Measurements from ENCODE around the gene C17orf67.
"Not testable (repeated sequence)": the region's sequence is repeated elsewhere in the genome, so short reads cannot be mapped to it uniquely, and the experiment has no call there.

C17orf67 gene

DNA sequence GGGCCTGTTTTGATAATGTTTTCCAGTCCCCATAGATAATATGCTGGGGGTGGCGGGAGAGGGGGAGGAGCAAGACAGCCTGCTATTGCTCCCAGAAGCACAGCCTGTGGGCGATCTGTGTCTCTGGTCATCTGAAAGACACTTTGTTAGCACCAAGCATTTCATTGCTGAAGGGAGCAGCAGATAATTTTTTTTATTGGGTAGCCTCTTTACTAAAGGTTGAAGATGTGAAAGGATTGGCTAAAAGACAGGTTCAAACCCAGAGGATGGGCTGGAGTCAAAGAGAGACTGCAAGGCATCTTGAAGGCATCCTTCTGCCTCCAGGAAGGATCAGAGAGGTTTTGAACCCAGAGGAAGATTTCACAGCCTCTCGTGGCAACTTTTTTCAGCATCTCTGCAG is 60.6 kb downstream of the C17orf67 start:
- DNase-seq (ENCODE audit: low read depth): no peak

DNA sequence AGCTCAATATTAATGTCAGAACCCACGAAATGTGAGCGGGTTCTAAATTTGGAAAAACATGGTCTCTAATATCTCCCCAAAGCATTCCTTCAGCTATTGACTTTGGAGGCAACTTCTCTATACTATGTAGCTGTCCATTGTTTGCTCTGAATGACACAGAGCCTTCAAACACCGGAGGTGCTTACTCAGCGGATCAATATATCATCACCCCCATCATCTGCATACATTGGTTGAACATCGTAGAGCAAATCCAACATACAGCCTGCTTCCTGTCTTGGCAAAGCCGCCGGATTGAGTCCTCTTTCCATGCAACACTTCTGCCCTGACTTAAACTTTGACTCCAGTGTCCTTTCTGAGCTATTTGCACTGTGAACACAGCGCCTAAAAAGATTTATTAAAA is 61.3 kb downstream of the C17orf67 start:
- no peak for DNase-seq (ENCODE audit: low read depth)

DNA sequence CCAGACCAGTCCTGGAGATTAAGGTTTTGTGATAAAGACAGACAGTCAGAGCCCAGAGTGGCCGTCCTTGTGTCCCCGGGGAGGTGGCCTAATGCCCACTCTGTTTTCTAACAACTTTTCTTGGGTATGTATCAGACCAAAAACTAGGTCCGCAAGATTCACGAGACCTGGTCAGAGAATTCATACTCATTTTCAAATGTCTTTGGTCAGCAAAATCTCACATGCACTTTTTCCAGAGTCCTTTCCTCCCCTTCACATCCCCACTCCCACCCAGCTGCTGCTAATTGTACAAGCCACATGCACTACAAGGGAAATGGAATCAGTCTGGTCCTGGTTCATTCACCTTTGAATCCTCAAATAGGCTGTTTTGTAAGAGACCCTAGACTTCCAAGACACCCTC is 61.7 kb downstream of the C17orf67 start:
- DNase-seq (ENCODE audit: low read depth): no peak

DNA sequence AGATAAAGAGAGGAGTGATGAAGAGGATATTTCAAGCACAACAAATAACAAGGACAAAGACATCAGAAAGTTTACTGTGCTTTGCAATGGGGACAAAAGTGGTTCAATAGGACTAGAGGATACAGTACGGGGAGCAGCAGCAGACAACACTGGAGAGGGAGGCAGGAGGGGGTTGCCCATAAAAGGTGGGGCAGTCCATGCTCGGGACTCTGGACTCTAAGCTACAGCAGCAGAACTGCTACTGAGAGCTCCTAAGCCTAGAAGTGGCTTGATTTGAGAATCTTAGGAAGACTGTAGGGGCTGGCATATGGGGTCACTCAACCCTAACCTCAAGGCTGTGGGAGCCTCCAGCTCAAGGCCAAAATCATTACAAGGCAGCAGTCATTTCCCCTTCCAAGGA is 62.2 kb downstream of the C17orf67 start:
- DNase-seq (ENCODE audit: low read depth): no peak

DNA sequence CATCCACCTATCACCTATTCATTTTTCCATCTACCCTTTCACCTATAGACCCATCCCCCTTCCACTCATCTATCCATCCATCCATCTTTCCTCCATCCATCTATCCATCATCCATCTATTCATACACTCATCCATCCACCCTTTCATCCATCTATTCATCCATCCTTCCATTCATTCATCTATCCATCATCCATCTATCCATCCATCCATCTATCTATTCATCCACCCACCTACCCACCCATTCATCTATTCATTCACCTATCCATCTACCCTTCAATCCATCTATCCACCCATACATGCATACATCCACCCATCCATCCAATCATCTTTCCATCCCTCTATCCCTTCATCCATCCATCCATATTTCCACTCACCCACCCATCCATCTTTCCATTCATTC is 63.3 kb downstream of the C17orf67 start:
- DNase-seq (ENCODE audit: low read depth): no peak

DNA sequence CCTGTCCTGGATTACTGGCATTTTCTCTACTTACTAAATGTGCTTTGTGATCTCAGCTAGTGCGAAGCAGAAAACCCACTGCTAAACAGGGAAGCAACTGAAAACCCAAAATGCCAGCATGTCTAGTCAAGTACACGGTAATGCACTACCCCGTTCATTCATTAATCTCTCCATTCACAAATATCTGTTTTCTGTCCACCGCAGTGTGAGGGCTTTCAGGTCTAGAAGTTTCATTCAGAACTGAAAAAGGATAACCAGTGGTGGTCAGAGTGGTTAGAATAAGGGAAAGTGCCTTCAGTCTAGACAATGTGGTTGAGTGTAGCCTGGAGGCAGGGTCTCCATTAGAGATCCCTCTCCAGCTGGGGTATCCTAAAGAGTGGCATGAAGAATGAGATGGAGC is 68.3 kb downstream of the C17orf67 start:
- no peak for DNase-seq (ENCODE audit: low read depth)

DNA sequence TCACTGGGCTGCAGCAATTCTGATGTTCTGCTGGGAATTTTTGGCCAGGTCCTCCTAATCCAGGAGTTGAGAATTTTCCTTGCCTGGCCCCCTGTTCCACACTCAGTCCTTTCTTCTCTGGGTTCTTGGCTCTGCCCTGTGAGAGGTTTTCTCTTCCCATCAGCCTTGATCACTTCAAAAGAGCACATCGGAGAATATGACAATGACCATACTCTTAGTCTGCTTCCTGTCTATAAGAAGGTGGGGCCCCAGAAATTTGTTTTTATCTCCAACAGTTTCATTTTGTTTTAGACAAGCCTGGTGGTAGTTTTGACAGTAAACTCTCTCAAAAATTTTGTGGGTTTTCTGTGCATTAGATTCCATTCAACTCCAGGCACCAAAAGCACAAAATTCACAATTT is 70.7 kb downstream of the C17orf67 start:
- no peak for DNase-seq (ENCODE audit: low read depth)

DNA sequence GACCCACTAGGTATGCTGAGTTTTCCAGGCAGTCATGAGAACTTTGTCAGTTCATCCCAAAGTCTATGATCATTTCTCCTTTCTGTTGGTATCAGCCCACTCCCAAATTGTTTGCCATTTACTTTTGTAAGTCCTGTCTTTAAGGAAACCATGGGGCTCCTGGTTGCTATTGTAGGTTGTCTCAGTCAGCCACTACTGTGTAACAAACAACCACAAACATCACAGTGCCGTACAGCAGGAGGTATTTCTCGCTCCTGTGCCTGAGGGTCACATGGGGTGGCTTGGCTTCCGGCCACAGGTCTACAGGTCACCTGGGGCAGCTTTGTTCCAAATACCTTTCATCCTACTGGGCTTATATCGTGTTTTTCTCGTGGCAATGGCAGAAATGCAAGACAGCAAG is 71.6 kb downstream of the C17orf67 start:
- DNase-seq (ENCODE audit: low read depth): no peak

DNA sequence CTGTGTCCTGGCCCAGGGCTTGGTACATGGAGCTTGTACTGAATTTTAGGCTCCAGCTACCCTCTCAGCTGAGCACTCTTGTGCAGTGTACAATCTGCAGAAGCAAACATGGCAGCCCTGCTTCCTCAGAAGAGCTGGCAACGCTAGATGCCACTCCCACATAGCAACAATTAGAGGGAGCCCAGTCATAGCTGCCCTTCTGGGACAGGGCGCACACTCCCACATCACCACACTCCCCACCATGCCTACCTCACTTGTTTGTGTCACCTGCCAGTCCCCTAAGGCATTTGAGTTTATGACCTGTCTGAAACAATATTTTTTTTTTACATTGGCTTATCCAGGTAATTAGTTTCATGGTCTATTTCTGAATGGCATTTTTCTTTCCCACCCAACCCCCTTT is 72.3 kb downstream of the C17orf67 start:
- DNase-seq (ENCODE audit: low read depth): no peak

DNA sequence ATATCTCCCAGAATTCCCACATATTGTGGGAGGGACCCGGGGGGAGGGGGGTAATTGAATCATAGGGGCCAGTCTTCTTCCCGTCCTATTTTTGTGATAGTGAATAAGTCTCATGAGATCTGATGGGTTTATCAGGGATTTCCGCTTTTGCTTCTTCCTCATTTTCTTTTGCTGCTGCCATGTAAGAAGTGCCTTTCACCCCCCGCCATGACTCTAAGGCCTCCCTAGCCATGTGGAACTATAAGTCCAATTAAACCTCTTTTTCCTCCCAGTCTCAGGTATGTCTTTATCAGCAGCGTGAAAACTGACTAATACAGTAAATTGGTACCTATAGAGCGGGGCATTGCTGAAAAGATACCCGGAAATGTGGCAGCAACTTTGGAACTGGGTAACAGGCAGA is 76.1 kb downstream of the C17orf67 start:
- not testable (repeated sequence) for DNase-seq (ENCODE audit: low read depth)

DNA sequence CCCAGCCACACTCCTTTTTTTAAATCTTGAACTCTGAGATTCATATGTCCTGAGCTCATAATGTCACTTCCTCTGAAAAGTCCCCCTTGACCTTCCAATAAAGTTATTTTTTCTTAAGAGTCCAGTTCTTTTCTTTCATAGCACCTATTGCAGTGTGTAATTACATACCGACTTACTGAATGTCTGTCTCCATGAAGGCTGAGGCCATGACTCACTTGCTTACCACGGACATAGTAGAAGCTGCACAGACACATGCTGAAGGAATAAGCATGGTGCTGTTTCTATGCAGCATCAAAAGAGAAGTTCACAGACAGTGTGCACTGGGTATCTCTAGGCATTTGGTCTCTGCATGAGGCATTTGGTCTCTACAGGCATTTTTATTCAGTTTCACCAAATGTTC is 77.2 kb downstream of the C17orf67 start:
- DNase-seq (ENCODE audit: low read depth): peak; percentile 93

DNA sequence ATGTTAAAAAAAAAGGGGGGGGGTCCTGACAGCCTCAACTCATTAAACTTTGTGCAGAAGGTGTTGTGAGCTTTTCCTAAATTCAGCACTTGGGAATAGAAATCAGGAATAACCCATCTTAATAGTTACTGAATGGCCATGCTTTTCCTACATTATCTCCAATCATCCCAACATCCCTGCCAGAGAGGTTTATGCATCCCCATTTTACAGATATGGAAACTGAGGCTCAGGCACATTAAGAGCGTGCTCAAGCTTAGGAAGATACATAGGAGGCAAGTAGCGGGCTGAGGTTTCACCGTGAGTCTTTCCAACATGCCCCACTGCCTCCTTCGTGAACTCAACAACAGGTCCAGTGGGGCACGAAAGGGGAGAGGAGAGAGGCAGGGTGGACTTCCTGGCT is 78.4 kb downstream of the C17orf67 start:
- no peak for DNase-seq (ENCODE audit: low read depth)

DNA sequence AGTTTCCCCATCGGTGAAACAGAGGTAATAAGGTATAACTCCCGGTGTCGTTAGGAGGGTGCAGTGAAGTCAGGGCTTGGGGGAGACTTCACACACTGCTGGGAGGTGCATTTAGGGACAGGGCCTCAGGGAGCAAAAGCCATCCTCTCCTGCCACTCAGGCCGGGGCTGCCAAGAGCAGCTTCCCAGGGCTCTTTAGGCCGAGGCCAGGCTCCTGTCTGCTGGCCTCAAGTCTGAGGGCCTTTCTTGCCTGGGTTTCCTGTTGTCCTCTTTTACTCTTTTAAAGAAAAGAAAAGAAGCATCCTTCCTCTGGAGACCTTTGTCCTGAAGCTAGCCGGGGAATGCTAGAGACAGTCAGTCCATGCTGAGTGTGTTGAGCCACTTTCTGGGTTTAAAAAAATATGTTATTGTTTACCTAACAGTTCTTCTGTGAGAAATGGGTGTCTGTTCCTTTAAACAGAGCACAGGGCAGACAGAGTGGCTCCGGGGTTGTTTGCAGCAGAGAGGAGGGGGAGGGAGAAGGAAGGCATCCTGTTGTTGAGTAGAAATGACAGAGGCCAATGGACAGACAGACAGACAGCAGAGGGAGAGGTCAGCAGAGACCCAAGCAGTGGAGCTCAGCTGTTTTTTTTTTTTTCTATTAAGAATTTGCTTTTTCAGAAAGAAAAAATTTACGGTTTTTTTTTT is 79.1 kb downstream of the C17orf67 start:
- DNase-seq (ENCODE audit: low read depth): peak; percentile 46

DNA sequence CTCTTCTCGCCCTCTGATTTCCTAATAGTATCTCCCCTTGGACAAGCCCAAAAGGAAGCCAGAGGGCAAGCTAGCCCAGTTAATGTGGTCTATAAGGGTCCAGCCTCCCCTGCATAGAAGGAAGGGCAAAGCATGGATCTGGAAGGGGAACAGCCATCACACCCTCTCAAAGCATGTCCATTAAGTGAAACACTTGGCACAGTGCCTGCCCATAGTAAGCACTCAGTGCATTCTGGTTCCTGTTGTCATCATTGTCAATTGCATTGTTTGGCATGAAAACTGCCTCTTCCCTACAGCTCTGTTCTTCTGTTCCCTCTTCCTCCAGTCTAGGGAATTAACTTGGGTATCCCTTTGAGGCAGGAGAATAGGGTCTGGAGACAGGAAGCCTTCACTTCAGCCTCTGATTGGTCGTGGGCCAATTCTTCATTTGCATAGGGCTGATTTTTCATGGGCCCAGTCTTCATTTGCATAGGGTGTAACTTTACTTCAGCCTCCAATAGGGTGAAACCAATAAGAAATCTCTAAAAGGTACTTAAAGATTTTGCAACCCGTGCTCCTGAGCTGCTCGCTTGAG is 81.4 kb downstream of the C17orf67 start:
- DNase-seq (ENCODE audit: low read depth): no peak

DNA sequence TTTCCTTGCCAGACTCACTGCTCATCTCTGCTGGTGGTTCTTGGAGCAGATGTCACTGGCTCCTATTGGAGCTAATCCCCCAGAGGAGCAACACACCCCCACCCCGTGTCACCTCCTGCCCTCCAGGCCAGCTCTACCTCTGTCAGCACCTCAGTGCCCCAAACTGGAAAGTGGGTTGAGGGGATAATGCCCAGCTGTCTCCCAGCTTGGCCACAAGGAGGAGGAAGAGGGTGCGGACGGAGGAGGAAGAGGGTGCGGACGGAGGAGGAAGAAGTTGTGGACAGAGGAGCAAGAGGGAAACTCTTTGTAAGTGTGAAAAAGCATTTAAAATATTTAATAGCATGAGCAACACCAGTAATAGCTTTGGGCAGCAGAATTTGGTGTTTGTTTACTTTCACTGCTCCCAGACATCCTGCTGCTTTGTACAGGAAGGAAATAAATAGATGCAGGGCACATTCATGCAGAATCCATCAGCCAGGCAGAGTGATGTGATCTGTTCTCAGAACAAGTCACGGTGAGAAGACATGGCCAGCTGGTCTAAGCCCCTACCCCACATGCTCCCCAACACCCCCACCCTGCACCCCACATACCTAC is 82.5 kb downstream of the C17orf67 start:
- no peak for DNase-seq (ENCODE audit: low read depth)

DNA sequence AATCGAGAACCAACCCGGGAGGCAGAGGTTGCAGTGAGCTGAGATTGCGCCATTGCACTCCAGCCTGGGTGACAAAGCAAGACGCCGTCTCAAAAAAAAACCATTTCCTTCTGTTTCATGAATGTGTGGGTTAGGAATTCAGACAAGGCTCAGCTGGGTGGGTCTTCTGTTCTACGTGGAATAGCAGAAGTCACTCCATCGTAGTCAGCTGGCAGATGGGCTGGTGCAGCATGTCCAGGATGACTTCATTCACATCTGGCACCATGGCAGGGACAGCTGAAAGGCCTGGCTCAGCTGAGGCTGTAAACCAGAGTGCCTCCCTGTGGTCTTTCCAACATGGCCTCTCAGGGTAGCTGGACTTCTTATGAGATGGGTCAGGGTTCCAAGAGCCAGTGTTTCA is 89.0 kb downstream of the C17orf67 start:
- DNase-seq (ENCODE audit: low read depth): no peak

DNA sequence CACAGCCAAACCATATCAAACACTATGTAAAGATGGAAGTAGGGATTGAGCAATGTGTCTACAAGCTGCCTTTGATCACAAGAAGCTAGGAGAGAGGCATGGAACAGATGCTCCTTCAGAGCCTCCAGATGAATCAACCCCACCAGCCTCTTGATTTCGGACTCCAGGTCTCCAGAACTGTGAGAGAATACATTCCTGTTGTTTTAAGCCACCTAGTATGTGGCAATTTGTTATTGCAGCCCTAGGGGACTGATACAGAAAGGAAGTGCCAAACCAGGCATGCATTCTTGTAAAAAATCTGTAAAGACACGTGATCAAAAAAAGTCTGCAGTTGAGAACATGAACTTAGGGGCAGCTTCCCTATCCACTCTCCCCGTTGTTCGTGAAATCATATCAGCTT is 91.1 kb downstream of the C17orf67 start:
- DNase-seq (ENCODE audit: low read depth): no peak
